ENCODE measurements around the gene OR10G7.

DNA sequence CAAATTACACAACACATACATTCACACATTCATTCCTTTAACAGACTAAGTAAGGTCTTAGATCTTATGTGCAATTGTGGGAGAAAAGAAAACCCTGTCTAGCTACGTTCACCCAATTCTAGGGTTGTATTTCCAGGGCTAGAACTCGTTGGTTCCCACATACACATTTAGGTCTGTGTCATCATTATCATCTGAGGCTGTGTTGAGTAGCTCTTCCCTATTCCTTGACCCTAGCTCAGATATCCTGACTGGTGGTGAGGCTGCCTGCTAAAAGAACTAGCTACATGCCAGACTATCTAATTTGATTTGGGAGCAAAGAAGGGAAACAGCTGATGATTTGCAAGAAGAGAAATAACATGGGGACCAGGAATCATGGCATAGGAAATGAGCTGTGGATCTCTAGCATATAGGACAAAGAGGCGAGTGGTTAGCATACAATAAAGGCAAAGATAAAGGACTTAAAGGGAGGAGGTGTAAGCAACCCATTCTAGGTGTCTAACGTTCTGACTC lies 27.5 kb upstream of the OR10G7 start:
- TF ChIP-seq, protein P1, sequence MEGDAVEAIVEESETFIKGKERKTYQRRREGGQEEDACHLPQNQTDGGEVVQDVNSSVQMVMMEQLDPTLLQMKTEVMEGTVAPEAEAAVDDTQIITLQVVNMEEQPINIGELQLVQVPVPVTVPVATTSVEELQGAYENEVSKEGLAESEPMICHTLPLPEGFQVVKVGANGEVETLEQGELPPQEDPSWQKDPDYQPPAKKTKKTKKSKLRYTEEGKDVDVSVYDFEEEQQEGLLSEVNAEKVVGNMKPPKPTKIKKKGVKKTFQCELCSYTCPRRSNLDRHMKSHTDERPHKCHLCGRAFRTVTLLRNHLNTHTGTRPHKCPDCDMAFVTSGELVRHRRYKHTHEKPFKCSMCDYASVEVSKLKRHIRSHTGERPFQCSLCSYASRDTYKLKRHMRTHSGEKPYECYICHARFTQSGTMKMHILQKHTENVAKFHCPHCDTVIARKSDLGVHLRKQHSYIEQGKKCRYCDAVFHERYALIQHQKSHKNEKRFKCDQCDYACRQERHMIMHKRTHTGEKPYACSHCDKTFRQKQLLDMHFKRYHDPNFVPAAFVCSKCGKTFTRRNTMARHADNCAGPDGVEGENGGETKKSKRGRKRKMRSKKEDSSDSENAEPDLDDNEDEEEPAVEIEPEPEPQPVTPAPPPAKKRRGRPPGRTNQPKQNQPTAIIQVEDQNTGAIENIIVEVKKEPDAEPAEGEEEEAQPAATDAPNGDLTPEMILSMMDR (conservative IDR thresholded peaks at IDR 0.05 in 1 of 2, IDR thresholded peaks at IDR 0.05 in 1 of 2; ENCODE audit: extremely low read depth in 1 of 2, insufficient read depth in 1 of 2, low read depth in 1 of 2, low read length in 2 of 2), result no peak
- TF ChIP-seq EZH2 (IDR thresholded peaks at IDR 0.05; ENCODE audit: borderline replicate concordance, low read length), result no peak
